AML-193 (cell line): Measurements from ENCODE around the gene CERS3.
A peak's percentile ranks its signal among the peaks of the same experiment; 100 is the strongest.

Experiments used
- DNase-seq, 2 experiments: peaks; one replicate each; lab custom pipeline; 2025; lab: John Stamatoyannopoulos, UW

The CERS3 gene

DNA sequence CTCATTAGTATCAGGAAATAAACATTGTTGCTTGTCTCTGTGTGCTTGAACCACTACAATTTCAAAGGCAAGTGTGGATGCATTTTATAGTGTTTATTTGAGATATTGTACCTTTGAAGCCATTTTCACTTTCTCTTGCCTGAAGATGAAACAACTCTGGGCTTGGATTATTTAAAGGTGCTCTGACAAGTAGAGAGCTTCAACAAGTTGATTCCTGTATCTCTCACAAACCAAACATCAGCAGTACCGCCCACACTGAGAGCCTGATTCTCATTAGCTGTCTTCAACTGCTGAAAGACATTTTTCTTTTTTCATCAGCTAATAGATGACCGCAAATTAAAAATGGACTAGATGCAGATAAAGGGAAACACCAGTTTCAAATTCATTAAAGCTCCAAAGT, 806 bp upstream of the CERS3 start:
- DNase-seq = no peak

DNA sequence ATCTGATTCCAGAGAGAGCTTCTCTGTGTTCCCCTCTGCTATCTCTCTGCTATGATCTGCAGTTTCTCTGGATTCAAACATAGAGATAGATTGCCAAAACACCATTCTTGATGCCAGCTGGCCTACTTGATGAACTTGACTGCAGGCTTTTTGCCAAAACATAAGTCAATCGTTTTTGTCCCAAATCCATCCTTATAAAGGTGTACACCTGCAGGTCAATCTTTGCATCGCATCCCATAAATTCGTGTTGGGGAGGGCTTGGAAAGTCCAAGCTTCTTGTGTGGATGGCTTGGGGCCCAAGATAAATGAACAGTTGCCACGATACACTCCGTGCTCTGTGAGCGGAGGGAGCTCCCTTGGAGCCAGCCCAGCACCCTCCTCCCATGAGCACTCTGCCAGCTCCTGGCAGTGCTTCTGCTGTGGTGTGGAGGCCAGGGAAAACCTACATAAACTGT, 2.7 kb downstream of the CERS3 start:
- DNase-seq = no peak

DNA sequence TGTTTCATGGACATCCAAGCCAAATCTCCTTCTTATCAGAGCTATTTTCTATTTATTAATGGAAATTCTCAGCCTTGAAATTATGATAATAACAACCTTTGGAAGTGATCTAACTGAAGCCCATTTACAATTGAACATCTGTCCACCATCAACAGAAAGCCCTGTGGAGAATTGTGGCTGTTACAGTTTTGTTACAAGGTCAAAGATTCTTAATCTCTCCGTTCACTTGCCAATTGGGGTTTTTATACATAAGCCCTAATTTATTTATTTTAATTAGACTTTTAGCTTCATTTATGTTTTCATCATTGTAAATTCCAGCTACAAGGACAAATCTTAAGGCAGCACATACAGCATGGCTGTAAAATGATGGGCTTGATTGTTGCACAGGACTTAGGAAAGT, 3.3 kb downstream of the CERS3 start:
- DNase-seq = no peak

DNA sequence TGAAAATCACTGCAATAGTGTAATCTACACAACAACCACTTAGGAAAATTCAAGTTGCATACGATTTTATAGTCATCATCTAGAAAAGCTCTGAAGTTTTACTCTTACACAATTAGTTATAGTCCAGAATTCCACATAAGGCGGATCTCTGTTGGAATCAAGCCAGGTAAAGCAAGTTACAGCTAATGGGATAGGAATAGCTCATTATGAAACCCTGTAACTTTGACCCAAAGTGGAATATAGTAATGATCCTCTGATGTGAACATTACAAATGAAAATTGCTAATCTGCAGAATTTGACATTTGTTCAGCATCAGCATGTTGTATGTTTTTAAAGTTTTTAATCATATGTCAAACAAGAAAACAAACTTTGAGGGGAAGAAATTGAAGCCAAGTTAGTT, 4.4 kb downstream of the CERS3 start:
- no peak for DNase-seq

DNA sequence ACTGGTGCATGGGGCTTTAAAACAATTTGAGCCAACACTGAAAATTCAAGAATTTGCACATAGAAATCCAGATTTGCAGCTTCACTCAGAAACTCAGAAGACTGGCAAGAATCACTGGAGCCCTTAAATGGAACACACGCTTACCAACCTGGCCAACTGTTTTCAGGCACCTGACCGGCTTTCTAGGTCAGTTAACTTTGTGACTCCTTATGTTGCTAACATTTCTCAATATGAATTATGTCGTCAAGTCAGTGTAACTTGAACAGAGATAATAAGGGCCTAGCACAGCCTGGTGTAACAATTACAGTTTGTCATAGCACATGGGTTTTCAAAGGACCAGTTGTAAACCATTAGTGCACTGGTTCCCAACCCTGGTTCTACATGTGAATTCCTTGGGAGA, 6.8 kb downstream of the CERS3 start:
- DNase-seq = no peak

DNA sequence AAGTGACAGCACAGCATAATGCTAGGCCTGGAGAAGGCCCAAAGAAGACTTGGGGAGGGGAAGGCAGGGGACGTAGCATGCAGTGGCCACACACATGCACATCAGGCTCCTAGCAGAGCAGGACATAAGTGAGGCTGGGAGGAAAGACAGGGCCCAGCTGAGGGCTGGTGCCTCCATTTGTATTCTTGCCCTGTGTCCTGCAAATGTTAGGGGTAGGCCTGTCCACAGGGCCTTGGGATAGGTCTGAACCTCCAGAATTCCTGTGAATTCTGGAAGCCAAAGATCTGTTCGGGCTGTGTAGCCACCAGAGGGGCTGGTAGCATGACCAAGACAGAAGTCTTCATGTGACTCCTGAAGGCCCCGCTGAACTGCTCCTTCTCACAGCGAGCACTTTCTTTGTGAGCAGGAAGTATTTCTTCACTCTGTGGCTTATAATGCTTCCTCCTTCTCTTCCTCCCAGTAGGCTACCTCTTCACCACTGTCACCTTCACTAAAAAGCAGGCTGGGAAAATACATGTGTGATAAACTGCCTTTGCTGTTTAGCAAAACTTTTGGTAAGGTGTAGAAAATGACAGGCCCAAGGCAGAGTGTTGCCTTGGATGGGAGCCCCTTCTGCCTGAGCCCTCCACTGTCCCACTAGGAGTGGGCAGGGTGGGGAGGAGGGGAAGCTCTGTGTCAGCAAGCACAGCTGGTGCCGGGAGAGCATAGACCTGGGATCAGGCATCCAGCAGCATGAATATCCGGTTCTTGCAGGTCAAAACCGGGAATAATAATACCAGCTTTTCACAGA, 8.4 kb downstream of the CERS3 start:
- DNase-seq = peak; percentile 82 to 88

DNA sequence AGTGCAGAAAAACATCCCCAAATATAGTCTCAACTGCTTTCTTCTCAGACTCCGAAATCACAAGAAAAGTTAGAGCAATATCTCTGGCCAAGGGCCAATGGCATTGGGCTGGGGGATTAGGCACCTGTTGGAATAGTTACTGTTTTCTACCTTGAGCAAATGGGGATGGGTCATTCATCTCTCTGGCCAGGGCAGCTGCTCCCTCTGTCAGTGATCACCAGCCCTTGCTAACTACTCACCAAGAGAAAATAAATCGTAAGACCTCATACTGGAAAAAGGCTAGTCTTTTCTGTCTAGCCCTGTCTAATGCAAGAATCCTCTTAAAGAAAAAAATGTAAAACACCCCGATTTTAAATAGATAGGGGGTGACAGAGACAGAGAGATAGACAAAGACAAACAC, 10.9 kb downstream of the CERS3 start:
- no peak for DNase-seq

DNA sequence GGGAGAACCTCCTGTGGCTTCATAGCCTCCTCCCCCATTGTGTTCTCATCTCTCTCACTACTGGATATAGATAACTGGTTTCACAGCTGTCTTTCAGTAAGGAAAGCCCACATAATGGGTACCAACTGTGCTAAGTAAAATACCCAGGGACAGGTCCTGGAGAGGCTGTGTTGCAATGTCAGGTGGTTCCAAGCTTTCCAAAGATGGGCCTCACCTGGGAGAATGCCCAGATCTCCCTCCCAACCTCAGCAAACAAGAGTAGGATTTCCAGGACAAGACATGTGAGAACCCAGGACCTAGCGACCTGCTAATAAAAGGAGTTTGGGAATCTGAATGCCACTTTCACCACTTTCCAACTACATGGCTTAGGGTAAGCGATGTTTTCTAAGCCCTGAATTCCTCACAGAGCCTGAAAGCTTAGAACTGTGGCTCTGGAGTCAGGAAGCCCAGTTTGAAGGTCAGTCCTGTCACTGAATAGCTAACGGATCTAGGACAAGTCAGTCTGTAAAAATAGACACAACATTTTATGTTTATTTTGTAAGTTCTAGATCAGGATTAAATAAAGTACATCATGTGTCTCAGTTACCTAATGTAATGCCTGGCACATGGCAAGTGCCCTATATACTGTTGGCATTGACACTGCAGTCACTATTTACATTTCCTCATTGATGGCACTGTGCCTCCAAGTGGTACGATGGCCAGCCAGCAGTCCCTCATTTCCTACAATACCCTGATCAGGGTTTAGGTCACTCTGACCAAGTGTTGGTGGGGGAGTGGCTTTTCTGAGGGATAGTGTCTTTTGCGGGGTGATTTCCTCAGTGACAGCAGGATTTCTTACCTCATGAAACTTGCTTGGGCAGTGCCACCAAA, 11.9 kb downstream of the CERS3 start:
- DNase-seq = no peak

DNA sequence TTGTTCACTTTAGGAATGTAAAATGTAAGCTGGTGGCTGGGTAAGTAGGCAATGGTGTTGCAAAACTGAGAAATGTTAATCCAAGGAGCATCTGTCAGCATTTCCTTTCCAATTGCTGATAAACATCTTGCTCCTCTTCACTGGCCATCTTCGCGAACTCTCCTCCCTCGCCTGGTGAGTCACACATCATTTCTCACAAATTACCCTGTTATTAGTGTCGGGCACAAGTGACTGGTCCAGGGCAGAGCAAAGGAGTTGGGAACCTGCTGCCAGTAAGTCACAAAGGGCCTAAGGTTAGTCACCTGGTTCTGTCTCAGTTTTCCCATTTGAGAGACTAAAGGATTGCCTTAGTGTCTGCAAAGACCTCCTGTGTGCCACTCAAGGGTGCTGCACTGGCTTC, 13.0 kb downstream of the CERS3 start:
- no peak for DNase-seq

DNA sequence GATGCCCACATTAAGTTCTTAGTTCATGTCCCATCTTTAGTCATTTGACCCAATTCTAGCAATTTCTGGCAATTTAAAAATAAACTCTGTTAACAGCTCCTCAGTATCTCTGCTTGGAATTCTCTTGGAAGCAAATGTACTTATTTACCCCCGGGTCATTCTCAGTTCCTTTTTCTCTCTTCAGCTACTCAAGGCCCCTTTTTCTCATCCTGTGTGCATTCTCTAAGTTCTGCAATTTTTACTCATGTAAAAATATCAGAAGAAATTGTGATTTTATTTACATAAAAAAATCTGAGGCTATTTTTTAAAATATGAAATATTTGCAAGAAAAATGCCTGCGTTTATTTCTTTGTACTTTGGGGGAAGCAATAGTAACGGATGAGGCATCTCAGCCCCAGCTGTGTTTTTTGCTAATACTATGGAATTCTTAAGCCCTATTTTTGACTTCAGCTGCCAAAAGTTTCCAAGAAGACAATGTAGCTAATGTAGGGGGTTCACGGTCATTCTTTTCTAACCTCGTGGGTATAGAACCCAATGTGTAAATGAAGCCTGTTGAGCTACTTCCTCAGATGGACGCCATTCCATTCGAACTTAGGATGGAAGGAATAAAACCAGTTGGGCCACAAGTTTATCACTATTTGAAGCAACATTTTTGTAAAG, 20.0 kb downstream of the CERS3 start:
- no peak for DNase-seq

DNA sequence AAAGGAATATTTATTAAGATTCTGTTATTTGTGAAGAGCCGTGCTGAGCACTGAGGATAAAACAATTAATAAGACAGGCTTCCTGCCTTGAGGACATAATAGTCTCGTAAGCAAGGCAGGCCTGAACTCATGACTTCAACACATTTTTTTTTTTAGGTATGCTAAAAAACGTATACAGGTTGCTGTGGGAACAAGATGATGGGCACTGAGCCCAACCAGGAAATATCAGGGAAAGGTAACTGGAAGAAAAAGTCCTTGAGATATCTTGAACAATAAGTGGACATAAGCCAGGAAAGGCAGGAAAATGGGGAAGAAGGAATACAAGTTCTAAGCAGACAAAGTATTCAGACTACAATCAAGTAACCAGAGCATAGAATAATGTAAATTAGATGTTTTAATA, 26.1 kb downstream of the CERS3 start:
- DNase-seq = no peak

DNA sequence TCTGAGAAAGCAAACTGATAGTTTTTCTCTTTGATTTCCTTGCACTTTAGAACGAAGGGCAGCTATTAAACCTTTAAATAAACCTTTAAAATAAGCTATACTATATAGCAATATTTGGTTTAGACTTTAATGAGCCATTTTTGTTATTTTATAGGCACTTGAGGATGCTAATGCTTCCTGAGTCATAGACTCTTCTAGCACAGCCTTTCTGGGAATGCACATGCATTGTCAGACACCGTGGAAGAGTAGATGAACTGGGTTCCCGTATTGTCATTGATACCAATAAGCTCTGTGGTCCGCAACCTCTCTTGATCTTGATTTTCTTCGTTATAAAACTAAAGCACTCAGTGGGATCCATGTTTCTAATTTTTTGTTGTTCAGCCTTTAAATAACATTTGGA, 27.6 kb downstream of the CERS3 start:
- DNase-seq = no peak

DNA sequence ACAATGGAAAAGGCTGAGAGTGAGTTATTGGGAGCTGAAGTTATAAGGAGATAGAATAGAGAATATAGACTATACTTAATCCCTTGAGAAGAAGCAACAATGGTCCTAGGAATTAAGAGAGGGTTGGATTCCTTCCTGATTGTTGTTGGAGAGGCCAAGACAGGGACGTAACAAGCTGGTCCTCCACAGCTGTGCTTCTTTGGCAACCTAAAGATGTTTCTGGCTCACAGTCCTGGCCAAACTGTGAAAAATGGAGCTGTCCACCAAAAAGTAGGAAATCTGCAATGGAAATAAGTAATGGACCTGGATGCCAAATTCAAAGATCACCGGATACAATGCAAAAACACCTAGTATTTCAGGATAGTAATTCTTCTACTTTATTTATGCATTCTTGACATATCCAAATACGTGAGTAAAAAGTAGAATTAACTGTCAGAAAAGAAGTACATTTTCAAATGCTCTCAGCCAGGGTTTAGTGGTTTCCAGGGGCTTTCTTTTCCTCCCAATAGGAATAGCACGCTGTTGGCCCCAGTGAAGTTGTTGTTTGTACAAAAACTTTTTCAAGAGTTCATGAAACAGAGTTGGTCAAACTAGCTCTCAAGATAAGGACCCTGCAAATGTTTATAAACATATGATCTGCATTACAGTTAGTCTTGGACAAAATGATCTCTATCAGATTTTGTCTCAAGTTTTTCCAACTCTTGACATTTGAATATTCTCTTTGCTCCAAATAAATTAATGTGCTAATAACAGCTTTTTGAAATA, 28.3 kb downstream of the CERS3 start:
- no peak for DNase-seq

DNA sequence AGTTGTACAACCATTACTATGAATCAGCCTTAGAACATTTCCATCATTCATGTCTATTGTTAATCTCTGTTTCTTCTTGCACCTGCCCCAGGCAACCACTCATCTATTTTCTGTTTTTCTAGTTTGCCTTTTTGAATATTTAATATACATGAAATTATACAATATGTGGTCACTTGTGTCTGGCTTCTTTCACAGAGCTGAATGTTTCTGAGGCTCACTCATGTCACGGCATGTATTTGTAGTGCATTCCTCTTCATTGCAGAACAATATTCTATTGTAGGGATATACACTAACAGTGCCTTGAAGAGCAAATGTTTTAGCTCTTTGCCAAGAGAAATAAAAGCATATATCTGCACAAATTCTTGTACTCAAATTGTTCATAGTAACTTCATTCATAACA, 32.9 kb downstream of the CERS3 start:
- DNase-seq = no peak

DNA sequence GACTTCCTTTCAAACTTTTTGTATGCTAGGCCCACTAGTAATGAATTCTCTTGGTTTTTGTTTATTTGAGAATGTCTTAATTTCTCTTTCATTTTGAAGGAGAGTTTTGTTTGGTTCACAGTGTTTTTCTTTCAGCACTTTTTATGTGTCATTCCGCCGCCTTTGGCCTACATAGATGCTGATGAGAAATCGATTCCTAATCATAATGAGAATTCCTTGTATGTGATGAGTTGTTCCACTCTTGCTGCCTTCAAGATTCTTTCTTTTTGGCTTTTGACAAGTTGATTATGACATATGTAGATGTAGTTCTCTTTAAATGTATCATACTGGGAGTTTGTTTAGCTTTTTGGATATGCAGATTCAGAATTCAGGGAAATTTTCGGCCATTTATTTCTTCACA, 35.5 kb downstream of the CERS3 start:
- DNase-seq = no peak

DNA sequence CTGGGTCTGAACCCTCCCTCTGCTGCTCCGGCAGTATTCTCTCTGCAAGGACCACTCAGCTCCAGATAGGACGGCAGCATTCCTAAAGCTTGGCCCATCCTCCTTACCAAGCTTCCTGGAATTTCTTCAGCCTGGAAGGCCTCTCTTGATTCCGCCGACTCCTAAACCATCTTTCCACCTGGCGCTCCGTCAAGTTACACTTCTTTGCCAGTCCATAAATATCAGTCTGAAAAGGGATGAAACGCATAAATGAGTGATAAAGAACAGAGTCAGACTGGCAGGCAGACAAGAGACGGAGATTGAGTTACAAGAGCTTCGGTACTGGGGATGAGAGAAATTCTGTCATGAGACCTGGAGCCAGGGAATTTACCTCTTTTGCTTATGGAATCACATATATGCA, 44.3 kb downstream of the CERS3 start:
- no peak for DNase-seq

DNA sequence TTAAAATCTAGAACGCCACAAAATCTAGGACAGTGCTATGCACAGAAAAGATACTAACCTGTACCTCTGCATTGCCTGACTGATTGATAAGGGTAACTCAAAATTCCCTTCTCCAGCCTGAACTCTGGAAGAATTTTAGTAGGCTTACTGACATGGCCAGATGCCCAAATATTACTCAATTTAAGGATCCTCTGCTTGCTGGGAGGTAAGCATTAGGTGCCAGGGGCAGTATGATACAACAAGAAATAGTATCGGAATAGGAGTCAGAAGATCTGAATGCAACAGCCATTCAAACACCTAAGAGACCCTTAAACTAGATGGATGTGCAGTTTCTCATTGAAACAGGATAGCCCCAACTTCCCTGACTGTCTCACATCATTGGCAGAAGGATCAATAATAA, 45.4 kb downstream of the CERS3 start:
- DNase-seq = no peak

DNA sequence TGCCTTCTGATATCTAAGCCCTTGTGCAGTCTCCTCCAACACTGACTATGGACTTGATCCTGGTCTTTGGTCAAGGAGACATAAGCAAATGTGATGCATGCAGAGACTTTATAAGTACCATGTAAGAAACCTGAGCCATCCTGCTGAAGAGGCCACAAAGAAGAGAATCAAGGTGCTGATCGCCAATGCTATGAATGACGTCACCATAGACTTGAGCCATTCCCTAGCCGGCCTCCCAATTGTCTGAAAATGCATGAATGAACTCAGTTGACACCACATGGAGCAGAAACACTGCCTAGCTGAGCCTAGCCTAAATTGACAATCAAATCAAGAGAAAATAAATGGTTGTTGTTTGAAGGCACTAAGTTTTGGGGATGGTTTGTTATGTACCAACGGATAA, 51.9 kb downstream of the CERS3 start:
- no peak for DNase-seq

DNA sequence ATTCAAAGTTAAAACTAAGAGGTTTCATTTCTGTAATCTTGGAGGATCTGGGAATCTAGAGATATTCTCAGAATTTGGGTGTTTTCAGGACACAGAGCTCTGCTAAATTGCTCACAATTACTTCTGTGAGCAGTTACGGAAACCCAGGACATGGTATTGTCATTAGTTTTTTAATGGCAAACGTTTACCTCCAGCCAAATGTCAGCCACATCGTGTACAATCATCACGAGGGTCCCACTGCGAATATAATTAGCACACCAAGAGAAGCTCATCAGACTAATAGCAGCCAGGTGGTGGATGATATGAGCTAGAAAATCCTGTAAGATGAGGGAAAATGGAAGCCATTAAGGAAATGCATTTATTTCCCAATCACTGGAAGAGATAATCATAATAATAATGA, 56.0 kb downstream of the CERS3 start:
- DNase-seq = no peak

DNA sequence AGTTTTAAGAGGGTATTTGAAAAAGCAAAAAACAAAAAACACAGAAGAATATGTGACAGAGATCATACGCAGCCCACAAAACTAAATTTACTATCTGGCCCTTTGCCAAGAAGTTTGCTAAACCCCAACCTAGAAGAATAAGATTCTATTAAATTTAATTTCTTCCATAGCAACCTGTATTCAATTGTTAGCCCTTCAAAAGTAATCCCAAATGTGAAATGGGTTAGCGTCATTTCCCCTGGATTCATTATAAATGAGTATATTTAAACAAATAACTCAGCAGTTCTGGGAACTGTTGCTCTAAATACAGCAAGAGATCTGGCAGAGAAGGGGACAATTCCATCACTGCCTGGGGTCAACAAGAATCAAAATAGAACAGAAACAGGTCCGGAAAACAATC, 56.8 kb downstream of the CERS3 start:
- no peak for DNase-seq

DNA sequence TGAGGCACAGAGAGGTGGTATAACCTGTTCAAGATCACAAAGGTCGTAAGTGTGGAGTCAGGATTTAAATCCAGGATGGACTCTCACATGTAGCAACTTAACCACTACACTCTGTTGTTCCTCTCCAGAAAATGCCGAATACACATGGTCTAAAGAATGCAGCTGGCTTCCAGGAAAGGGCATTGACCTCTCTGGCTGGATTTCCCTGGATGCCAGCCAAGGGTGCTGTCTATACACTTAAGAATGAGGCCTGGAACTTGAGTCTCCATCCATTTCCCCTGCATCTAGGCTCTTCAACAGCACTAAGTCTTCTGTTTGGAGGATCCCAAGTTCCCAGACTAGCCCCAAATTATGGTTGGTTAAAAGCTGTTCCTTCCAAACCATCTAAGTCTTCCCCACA, 60.5 kb downstream of the CERS3 start:
- no peak for DNase-seq

DNA sequence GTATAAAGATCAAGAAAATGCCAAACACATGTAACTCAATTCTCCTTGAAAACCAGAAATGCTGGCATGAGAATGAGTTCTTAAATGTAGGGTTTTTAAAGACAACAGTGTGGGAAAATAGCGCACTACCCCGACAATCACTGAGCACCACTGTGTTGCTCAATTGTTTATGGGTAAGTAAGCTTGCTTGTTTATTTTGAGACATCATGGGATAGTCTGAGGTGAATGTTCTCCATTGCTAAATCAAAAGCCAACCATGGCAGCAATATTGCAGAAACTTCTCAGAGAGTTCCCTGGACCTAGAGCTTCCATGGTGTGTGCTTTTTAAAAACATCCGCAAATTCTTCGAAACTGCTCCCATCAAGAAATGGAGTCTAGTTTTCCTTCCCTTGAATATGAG, 62.7 kb downstream of the CERS3 start:
- no peak for DNase-seq
